Measurements from ENCODE around the gene CD300LB. TPM values are rescaled to one million over a fixed set of nuclear protein-coding genes. Genes with fewer than 3 reads are reported as not detected.
"Not testable (repeated sequence)": the region's sequence is repeated elsewhere in the genome, so short reads cannot be mapped to it uniquely, and the experiment has no call there.

CD300LB gene
- under 1 TPM in 2 of 3 donors, not detected in 1; 0.27 to 0.28 TPM for total RNA-seq
- long read RNA-seq, donor 1: 0 reads
- long read RNA-seq, donor 2: 0 reads

DNA sequence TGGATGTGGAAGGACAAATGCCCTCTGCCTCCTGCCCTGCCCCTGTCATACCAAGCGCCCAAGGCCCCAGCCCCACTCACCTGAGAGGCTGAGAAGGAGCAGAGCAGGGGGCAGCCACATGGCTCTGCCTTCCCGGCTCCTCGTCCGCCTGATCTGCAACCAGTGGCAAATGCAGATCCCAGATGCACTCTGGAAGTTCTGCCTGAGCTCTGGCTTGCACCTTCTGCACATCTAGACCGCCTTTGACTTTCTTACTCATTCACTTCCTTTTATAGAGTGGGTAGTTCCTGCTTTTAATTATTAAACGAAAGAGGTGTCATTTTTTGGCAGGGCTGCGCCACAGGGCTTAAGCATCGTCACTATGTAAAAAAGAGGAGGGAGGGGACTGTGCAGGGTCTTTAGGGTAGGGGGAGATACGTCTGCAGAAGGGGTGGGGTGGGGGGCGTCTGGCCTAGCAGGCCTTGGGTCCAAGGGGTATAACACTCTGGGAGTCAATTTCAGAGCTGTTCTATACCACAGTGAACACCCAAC lies at the start of gene CD300LB:
Gene CD300LB, minus strand, starts transcription at position 245 of the 531 bp plus-strand sequence. Its CDS starts 125 bp downstream, at position 120.
- Histone ChIP-seq H3K4me3 (no peak within 1 kb of the TSS), H3K4me1 (ENCODE audit: low read depth) (no peaks in the 10 kb centered on the region), H3K36me3 (ENCODE audit: low read depth) (no peaks in the 10 kb centered on the region), H3K9me3 (no peaks in the 10 kb centered on the region)
- TF ChIP-seq, protein P1, sequence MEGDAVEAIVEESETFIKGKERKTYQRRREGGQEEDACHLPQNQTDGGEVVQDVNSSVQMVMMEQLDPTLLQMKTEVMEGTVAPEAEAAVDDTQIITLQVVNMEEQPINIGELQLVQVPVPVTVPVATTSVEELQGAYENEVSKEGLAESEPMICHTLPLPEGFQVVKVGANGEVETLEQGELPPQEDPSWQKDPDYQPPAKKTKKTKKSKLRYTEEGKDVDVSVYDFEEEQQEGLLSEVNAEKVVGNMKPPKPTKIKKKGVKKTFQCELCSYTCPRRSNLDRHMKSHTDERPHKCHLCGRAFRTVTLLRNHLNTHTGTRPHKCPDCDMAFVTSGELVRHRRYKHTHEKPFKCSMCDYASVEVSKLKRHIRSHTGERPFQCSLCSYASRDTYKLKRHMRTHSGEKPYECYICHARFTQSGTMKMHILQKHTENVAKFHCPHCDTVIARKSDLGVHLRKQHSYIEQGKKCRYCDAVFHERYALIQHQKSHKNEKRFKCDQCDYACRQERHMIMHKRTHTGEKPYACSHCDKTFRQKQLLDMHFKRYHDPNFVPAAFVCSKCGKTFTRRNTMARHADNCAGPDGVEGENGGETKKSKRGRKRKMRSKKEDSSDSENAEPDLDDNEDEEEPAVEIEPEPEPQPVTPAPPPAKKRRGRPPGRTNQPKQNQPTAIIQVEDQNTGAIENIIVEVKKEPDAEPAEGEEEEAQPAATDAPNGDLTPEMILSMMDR (IDR thresholded peaks at IDR 0.05): no peak
- intact Hi-C loops (cut with DNase I, micrococcal nuclease): no loop called here
- ATAC-seq: peak; percentile 31
- DNase-seq: no peak

- H3K4me3 ChIP-seq: no peak overlapping the region
- ATAC-seq (no peak), DNase-seq (no peak)
- TF ChIP-seq, protein P1 (IDR thresholded peaks at IDR 0.05): no peak
- intact Hi-C loops (cut with DNase I, micrococcal nuclease): no loop called here
- H3K36me3 ChIP-seq (ENCODE audit: low read depth): no peaks in the 10 kb centered on the region
- no peaks in the 10 kb centered on the region for H3K4me1 ChIP-seq (ENCODE audit: low read depth)
- no peaks in the 10 kb centered on the region for H3K9me3 ChIP-seq
These were observed 48.6 kb upstream of the CD300LB start for GRCh38 chr17:74579900-74580299.

GRCh38 chr17:74578979-74579378 lies 47.7 kb upstream of the CD300LB start:
- Histone ChIP-seq H3K9me3 (no peaks in the 10 kb centered on the region), H3K4me1 (ENCODE audit: low read depth) (no peaks in the 10 kb centered on the region), H3K4me3 (no peak overlapping the region), H3K36me3 (ENCODE audit: low read depth) (no peaks in the 10 kb centered on the region)
- TF ChIP-seq, protein P1 (IDR thresholded peaks at IDR 0.05): no peak
- ATAC-seq (no peak), DNase-seq (no peak)
- intact Hi-C loops (cut with DNase I, micrococcal nuclease): no loop called here

GRCh38 chr17:74574489-74575142 lies 43.3 kb upstream of the CD300LB start:
- TF ChIP-seq, protein P1 (IDR thresholded peaks at IDR 0.05): no peak
- no peaks in the 10 kb centered on the region for H3K4me1 ChIP-seq (ENCODE audit: low read depth)
- DNase-seq (peak in 1 of 3 donors; percentile 27), ATAC-seq (peak; percentile 94)
- no peaks in the 10 kb centered on the region for H3K9me3 ChIP-seq
- H3K4me3 ChIP-seq: no peak overlapping the region
- H3K36me3 ChIP-seq (ENCODE audit: low read depth): no peaks in the 10 kb centered on the region
- intact Hi-C loops (cut with DNase I, micrococcal nuclease): no loop called here

- H3K9me3 ChIP-seq; ATAC-seq; intact Hi-C loops (cut with DNase I, micrococcal nuclease); H3K4me3 ChIP-seq; H3K4me1 ChIP-seq (ENCODE audit: low read depth); H3K36me3 ChIP-seq (ENCODE audit: low read depth); DNase-seq: not testable (repeated sequence)
These were observed 42.4 kb upstream of the CD300LB start for GRCh38 chr17:74573635-74574034.

GRCh38 chr17:74573169-74573568 lies 41.9 kb upstream of the CD300LB start:
- intact Hi-C loops (cut with DNase I, micrococcal nuclease): no loop called here
- no peaks in the 10 kb centered on the region for H3K4me1 ChIP-seq (ENCODE audit: low read depth)
- no peak overlapping the region for H3K4me3 ChIP-seq
- H3K36me3 ChIP-seq (ENCODE audit: low read depth): no peaks in the 10 kb centered on the region
- ATAC-seq (no peak), DNase-seq (no peak)
- no peaks in the 10 kb centered on the region for H3K9me3 ChIP-seq
- TF ChIP-seq, protein P1 (IDR thresholded peaks at IDR 0.05): no peak
